HTERT RPE-1 (cell line): ENCODE results near the gene GLIS1.

Experiments
- in situ Hi-C: fragments of 300-500 bp; cut with MboI; formaldehyde crosslinking; loops from 4 replicates; pipeline ENCODE4 v1.14.3; 2020; ENCODE audit warnings: low sequenced_read_pairs

GLIS1 gene

GRCh38 chr1:53553734-53554509 lies 185.0 kb downstream of the GLIS1 start:
- in situ Hi-C loops, result no loop called here

- in situ Hi-C loops, result no loop called here
Observed at GRCh38 chr1:53552981-53553733, 185.8 kb downstream of the GLIS1 start.

GRCh38 chr1:53552146-53552861 lies 186.7 kb downstream of the GLIS1 start:
- in situ Hi-C loops, result no loop called here

GRCh38 chr1:53551428-53551995 lies 187.5 kb downstream of the GLIS1 start:
- in situ Hi-C loops, result no loop called here

- in situ Hi-C loops, result no loop called here
Observed at GRCh38 chr1:53550201-53550741, 188.7 kb downstream of the GLIS1 start.

- in situ Hi-C loops, result no loop called here
Observed at GRCh38 chr1:53549781-53550180, 189.2 kb downstream of the GLIS1 start.

- in situ Hi-C loops, result no loop called here
Observed at GRCh38 chr1:53549287-53549686, 189.7 kb downstream of the GLIS1 start.

GRCh38 chr1:53548031-53548491 lies 190.9 kb downstream of the GLIS1 start:
- in situ Hi-C loops, result no loop called here

- in situ Hi-C loops, result no loop called here
Observed at GRCh38 chr1:53547231-53547790, 191.7 kb downstream of the GLIS1 start.

GRCh38 chr1:53546409-53547155 lies 192.4 kb downstream of the GLIS1 start:
- in situ Hi-C loops, result no loop called here

GRCh38 chr1:53545663-53546408 lies 193.1 kb downstream of the GLIS1 start:
- in situ Hi-C loops, result no loop called here

- in situ Hi-C loops, result no loop called here
Observed at GRCh38 chr1:53544728-53545515, 194.0 kb downstream of the GLIS1 start.

- in situ Hi-C loops, result no loop called here
Observed at GRCh38 chr1:53543778-53544695, 194.9 kb downstream of the GLIS1 start.

- in situ Hi-C loops, result no loop called here
Observed at GRCh38 chr1:53543130-53543777, 195.7 kb downstream of the GLIS1 start.

GRCh38 chr1:53542551-53542950 lies 196.4 kb downstream of the GLIS1 start:
- in situ Hi-C loops, result no loop called here

GRCh38 chr1:53541761-53542550 lies 197.0 kb downstream of the GLIS1 start:
- in situ Hi-C loops, result no loop called here
